Measurements from ENCODE around the gene KRTAP20-1. TPM values are rescaled to one million over a fixed set of nuclear protein-coding genes. Genes with fewer than 3 reads are reported as not detected.

KRTAP20-1 gene
- total and polyA plus RNA-seq, 4 donors: not detected

DNA sequence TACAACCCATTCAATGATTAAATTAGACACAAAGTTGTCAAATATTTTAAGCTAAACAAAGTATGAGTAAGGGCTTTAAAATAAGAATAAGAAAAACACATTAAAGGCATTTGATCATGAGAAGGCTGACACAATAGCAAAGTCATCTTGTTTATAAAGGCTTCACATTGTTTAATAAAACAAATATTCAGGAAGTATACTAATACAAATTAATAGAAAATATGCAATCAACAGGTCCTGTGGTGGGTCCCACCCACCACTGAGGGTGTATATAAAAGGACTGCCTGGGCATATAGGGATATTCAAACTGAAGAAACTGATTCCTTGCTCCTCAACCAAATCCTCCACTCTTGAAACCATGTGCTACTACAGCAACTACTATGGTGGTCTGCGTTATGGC, 18.7 kb downstream of the KRTAP20-1 start, which contains the start of gene KRTAP20-2:
Gene KRTAP20-2, plus strand, starts transcription at position 301 of the 400 bp plus-strand sequence. Its CDS starts 58 bp downstream, at position 359.
- TF ChIP-seq, protein P1, sequence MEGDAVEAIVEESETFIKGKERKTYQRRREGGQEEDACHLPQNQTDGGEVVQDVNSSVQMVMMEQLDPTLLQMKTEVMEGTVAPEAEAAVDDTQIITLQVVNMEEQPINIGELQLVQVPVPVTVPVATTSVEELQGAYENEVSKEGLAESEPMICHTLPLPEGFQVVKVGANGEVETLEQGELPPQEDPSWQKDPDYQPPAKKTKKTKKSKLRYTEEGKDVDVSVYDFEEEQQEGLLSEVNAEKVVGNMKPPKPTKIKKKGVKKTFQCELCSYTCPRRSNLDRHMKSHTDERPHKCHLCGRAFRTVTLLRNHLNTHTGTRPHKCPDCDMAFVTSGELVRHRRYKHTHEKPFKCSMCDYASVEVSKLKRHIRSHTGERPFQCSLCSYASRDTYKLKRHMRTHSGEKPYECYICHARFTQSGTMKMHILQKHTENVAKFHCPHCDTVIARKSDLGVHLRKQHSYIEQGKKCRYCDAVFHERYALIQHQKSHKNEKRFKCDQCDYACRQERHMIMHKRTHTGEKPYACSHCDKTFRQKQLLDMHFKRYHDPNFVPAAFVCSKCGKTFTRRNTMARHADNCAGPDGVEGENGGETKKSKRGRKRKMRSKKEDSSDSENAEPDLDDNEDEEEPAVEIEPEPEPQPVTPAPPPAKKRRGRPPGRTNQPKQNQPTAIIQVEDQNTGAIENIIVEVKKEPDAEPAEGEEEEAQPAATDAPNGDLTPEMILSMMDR (IDR thresholded peaks at IDR 0.05; ENCODE audit: control extremely low read depth, extremely low read depth): no peak
- 91 to 100% methylated on average over 1 of the region's 1 CpG for WGBS, 2 donors
- H3K27ac ChIP-seq (ENCODE audit: low read depth in 1 of 2, low read length in 1 of 2): no peak within 1 kb of the TSS
- ATAC-seq (ENCODE audit: insufficient read depth, low FRiP score) (no peak), DNase-seq (no peak)
- H3K36me3 ChIP-seq (ENCODE audit: control insufficient read depth in 4 of 4, insufficient read depth in 4 of 4, low read length in 4 of 4): no peaks in the 10 kb centered on the region
- no peaks in the 10 kb centered on the region for H3K9me3 ChIP-seq (ENCODE audit: control insufficient read depth in 4 of 4, insufficient read depth in 3 of 4, low read length in 3 of 4)
- no peak within 1 kb of the TSS for H3K9ac ChIP-seq (ENCODE audit: insufficient read depth in 1 of 2, low read length in 2 of 2)
- H3K27me3 ChIP-seq (ENCODE audit: control insufficient read depth in 3 of 3, insufficient read depth in 3 of 3, low read length in 2 of 3): no peaks in the 10 kb centered on the region
- no peak within 1 kb of the TSS for H3K4me3 ChIP-seq
- no peaks in the 10 kb centered on the region for H3K4me1 ChIP-seq (ENCODE audit: control insufficient read depth in 5 of 5, insufficient read depth in 5 of 5, low read length in 5 of 5)

DNA sequence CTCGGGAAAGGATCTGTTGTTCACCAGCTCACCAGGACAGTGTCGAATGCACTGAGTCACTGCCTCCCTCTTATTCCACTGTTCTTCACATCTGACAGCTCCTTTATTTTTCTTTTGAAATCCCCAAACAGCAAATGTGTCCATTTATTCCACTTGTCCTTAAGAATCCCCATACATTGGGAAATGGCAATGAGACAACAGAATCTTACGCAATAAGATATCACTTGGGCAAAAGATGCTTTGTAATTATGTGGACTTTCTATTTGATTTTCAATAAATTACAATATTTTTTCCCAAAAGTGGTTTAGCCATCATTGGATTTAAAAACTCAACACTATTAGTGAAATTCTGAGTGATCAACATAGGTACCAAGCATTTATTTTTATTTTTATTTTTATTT, 22.5 kb downstream of the KRTAP20-1 start:
- no peak overlapping the region for H3K4me3 ChIP-seq
- DNase-seq (no peak), ATAC-seq (ENCODE audit: insufficient read depth, low FRiP score) (no peak)
- no peak overlapping the region for H3K9ac ChIP-seq (ENCODE audit: insufficient read depth in 1 of 2, low read length in 2 of 2)
- TF ChIP-seq, protein P1 (IDR thresholded peaks at IDR 0.05; ENCODE audit: control extremely low read depth, extremely low read depth): no peak
- H3K27ac ChIP-seq (ENCODE audit: low read depth in 1 of 2, low read length in 1 of 2): no peak overlapping the region
- 64 to 79% methylated on average over 3 of the region's 3 CpGs for WGBS, 2 donors
- H3K4me1 ChIP-seq (ENCODE audit: control insufficient read depth in 5 of 5, insufficient read depth in 5 of 5, low read length in 5 of 5): no peaks in the 10 kb centered on the region
- no peaks in the 10 kb centered on the region for H3K27me3 ChIP-seq (ENCODE audit: control insufficient read depth in 3 of 3, insufficient read depth in 3 of 3, low read length in 2 of 3)
- no peaks in the 10 kb centered on the region for H3K36me3 ChIP-seq (ENCODE audit: control insufficient read depth in 4 of 4, insufficient read depth in 4 of 4, low read length in 4 of 4)
- H3K9me3 ChIP-seq (ENCODE audit: control insufficient read depth in 4 of 4, insufficient read depth in 3 of 4, low read length in 3 of 4): no peaks in the 10 kb centered on the region

DNA sequence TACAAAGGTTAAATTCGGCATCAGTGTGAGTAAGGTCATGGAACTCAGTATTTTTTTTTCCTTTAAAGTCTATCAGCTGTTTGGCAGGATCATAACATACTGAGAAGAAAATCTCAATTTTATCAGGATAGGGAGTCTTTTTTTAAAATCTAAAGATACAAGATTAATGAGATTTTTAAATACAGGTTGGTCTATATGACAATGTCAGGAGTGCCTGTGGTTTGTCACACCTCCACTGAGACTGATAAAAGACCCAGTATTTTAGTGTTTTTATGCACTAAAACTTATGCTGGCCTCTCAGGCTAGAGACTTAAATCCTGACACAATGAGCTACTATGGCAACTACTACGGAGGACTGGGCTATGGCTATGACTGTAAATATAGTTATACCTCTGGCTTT, 26.3 kb downstream of the KRTAP20-1 start, which contains the start of gene KRTAP20-3:
Gene KRTAP20-3, plus strand, starts transcription at position 301 of the 400 bp plus-strand sequence.
- no peak within 1 kb of the TSS for H3K4me3 ChIP-seq
- no peak within 1 kb of the TSS for H3K27ac ChIP-seq (ENCODE audit: low read depth in 1 of 2, low read length in 1 of 2)
- ATAC-seq (ENCODE audit: insufficient read depth, low FRiP score): no peak
- TF ChIP-seq, protein P1 (IDR thresholded peaks at IDR 0.05; ENCODE audit: control extremely low read depth, extremely low read depth): no peak
- H3K36me3 ChIP-seq (ENCODE audit: control insufficient read depth in 4 of 4, insufficient read depth in 4 of 4, low read length in 4 of 4): no peaks in the 10 kb centered on the region
- H3K4me1 ChIP-seq (ENCODE audit: control insufficient read depth in 5 of 5, insufficient read depth in 5 of 5, low read length in 5 of 5): no peaks in the 10 kb centered on the region
- WGBS, 2 donors: 86 to 97% methylated on average over 2 of the region's 2 CpGs
- H3K9me3 ChIP-seq (ENCODE audit: control insufficient read depth in 4 of 4, insufficient read depth in 3 of 4, low read length in 3 of 4): no peaks in the 10 kb centered on the region
- DNase-seq: no peak
- no peaks in the 10 kb centered on the region for H3K27me3 ChIP-seq (ENCODE audit: control insufficient read depth in 3 of 3, insufficient read depth in 3 of 3, low read length in 2 of 3)
- H3K9ac ChIP-seq (ENCODE audit: insufficient read depth in 1 of 2, low read length in 2 of 2): no peak within 1 kb of the TSS

DNA sequence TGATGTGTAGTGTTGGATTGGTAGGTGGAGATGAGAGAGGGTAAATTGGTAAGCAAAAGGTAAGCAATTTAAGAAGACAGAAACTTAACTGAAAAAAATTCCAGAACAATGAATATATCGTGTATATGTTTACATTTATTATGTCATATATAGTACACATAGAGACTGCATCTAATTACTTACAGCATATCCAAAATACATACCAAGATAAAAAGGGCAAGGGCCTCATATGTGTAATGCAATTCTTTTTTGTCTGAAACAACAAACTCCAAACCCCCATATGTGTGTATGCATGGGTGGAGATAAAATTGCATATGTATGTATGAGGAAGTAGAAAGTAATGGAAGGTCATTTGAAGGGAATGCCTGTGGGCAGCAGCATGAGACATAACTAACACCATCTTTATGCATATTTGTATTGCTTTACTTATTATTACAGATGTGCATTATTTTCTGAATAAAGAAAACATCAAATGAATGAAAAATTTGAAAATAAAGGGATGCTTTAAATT, 30.7 kb downstream of the KRTAP20-1 start:
- ATAC-seq (ENCODE audit: insufficient read depth, low FRiP score) (no peak), DNase-seq (no peak)
- no peaks in the 10 kb centered on the region for H3K4me1 ChIP-seq (ENCODE audit: control insufficient read depth in 5 of 5, insufficient read depth in 5 of 5, low read length in 5 of 5)
- H3K9ac ChIP-seq (ENCODE audit: insufficient read depth in 1 of 2, low read length in 2 of 2): no peak overlapping the region
- no peaks in the 10 kb centered on the region for H3K36me3 ChIP-seq (ENCODE audit: control insufficient read depth in 4 of 4, insufficient read depth in 4 of 4, low read length in 4 of 4)
- no peak overlapping the region for H3K27ac ChIP-seq (ENCODE audit: low read depth in 1 of 2, low read length in 1 of 2)
- no peaks in the 10 kb centered on the region for H3K9me3 ChIP-seq (ENCODE audit: control insufficient read depth in 4 of 4, insufficient read depth in 3 of 4, low read length in 3 of 4)
- 65 to 79% methylated on average over 1 of the region's 1 CpG for WGBS, 2 donors
- no peak overlapping the region for H3K4me3 ChIP-seq
- no peaks in the 10 kb centered on the region for H3K27me3 ChIP-seq (ENCODE audit: control insufficient read depth in 3 of 3, insufficient read depth in 3 of 3, low read length in 2 of 3)
- TF ChIP-seq, protein P1 (IDR thresholded peaks at IDR 0.05; ENCODE audit: control extremely low read depth, extremely low read depth): no peak

Data from lung (tissue), 12 donors.